GM19328 (cell line): ENCODE data around the gene CNTNAP2.
"Not testable (repeated sequence)": the region's sequence is repeated elsewhere in the genome, so short reads cannot be mapped to it uniquely, and the experiment has no call there.

ENCODE experiments used
- ATAC-seq: cut with Tn5 transposase; IDR thresholded peaks from one replicate; pipeline ENCODE4 v1.9.1; 2021; ENCODE audit warnings: mild to moderate bottlenecking, moderate library complexity; ENCODE audit not compliant: unreplicated experiment

CNTNAP2 gene

GRCh38 chr7:148436135-148436534 is 2319.5 kb downstream of the CNTNAP2 start:
- peak; percentile 6 for ATAC-seq

- peak; percentile 68 for ATAC-seq
Observed at GRCh38 chr7:148436571-148436970, 2320.0 kb downstream of the CNTNAP2 start.

DNA sequence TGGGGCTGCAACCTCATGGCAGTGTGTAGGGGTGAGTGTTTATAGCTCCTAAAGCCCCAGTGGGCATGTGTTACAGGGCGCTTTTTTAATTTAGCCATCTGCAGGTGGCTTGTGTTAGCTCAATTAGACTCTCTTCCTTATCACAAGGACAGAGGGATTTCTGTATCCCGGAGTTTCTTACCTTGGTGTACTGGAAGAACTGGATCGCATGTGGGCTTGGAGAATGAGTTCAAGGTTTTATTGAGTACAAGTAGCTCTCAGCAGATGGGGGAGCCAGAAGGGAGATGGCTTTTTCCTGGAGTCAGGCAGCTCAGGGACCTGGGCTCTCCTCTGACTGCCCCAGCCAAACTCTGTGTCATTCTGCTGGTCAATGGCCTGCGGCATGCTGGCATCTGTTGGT is 2320.4 kb downstream of the CNTNAP2 start:
- ATAC-seq = no peak

- ATAC-seq = no peak
Observed at GRCh38 chr7:148442141-148442655, 2325.6 kb downstream of the CNTNAP2 start.

DNA sequence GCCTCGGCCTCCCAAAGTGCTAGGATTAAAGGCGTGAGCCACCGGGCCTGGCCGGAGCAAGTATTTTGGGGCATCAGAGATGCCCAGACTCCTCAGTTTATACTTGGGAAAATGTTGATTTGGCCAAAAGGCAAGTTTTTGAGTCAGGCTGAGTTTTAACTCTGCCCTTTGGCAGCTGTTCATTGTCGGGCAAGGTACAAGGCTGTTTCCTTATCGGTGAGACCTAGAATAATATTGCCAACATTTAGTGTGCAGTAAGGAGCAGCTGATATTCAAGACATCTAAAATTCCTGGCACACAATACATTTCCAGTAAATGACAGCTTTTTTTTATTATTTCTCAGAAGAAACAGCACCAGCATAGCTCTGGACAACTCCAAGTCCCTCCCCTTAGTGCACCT is 2326.3 kb downstream of the CNTNAP2 start:
- no peak for ATAC-seq

- no peak for ATAC-seq
Observed at GRCh38 chr7:148445260-148446044, 2328.9 kb downstream of the CNTNAP2 start.

- ATAC-seq = peak; percentile 78
Observed at GRCh38 chr7:148447221-148447849, 2330.7 kb downstream of the CNTNAP2 start.

DNA sequence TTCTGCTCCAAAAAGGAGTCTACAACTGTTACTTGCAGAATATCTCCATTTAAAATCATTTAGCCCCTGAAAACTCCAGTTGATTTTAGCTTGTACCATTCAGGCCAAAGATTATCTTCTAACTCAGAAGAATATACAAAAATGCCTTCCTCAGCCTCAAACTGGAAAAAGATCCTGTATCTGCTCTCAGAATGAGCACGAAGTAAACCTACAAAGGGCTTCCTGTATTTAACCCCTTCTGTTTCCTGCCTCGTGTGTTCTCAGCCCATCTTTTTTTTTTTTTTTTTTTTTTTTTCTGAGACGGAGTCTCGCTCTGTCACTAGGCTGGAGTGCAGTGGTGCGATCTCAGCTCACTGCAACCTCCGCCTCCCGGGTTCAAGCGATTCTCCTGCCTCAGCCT is 2334.9 kb downstream of the CNTNAP2 start:
- not testable (repeated sequence) for ATAC-seq

DNA sequence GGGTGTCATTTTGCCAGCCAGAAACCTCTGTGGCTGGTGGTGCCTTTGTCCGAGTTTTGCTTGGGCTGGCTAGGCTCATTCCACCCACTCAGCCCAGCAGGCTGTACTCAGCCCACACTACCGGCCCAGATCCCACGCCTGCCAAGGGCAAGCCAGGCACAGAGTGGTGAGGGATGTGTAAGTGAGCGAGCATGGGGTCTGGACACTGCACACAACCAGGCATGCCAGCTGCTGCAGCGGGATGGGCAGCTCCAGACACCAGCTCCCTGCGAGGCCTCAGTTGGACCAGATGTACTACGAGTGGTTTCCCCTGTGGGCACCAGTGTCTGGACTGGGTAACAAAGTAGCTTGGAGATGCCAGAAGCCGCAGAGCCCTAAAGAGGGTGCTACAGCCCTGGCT is 2339.8 kb downstream of the CNTNAP2 start:
- ATAC-seq = no peak

GRCh38 chr7:148457310-148457921 is 2340.8 kb downstream of the CNTNAP2 start:
- ATAC-seq = no peak

DNA sequence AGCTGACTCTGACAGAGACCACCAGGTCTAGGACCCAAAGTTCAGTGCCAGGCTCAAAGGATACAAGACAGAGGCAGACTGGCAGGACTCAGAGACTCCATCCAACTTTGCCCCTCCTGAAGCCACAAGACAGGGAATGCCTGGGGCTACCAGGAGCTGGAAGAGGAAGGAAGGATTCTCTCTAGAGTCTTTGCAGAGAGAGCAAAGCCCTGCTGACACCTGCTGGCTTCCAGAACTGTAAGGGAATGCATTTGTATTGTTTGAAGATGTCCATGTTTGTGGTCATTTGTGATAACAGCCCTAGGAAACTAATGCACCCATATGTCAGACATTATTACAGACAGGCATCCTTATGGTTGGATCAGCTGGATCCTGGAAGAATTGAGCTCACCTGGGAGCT is 2341.7 kb downstream of the CNTNAP2 start:
- ATAC-seq = no peak

GRCh38 chr7:148461392-148462179 is 2345.0 kb downstream of the CNTNAP2 start:
- no peak for ATAC-seq

DNA sequence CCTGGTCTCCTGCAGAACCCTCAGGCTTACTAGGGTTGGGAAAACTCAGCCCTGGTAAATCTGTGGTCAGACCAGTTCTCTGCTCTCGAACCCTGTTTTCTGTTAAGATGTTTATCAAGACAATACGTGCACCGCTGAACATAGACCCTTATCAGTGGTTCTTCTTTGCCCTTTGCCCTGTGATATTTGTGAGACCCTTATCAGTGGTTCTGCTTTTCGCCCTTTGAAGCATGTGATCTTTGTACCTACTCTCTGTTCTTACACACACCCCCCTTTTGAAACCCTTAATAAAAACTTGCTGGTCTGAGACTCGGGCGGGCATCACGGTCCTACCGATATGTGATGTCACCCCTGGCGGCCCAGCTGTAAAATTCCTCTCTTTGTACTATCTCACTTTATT is 2346.2 kb downstream of the CNTNAP2 start:
- ATAC-seq = not testable (repeated sequence)

- ATAC-seq = no peak
Observed at GRCh38 chr7:148463210-148463609, 2346.6 kb downstream of the CNTNAP2 start.

DNA sequence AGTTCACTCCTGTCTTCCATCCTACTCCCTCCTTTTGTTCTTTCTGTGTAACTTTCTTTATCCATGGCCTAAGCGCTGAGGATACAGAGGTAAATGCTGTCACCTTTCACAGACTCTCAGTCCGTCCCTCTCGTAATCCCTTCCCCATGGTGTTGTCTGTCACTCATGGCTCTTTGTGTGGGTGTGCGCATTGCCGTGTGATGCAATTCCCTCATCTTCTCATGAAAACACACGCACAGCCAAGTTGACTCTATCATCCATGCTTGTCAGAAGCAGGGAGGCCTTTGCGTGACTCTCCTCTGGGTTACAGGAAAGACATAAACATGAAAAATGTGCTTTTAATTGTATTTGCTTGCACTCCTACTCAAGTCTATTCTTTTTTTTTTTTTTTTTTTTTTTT is 2348.3 kb downstream of the CNTNAP2 start:
- ATAC-seq = no peak

DNA sequence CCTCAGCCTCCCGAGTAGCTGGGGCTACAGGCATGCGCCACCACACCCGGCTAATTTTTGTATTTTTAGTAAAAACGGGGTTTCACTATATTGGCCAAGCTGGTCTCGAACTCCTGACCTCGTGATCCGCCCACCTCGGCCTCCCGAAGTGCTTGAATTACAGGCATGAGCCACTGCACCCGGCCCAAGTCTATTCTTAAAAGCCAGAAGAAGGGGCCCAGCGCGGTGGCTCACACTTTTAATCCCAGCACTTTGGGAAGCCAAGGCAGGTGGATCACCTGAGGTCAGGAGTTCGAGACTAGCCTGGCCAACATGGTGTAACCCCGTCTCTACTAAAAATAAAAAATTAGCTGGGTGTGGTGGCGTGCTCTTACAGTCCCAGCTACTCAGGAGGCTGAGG is 2348.8 kb downstream of the CNTNAP2 start:
- not testable (repeated sequence) for ATAC-seq

GRCh38 chr7:148466120-148466519 is 2349.5 kb downstream of the CNTNAP2 start:
- no peak for ATAC-seq

GRCh38 chr7:148468700-148469098 is 2352.1 kb downstream of the CNTNAP2 start:
- no peak for ATAC-seq
